Hepatocyte (in vitro differentiated cells): ENCODE results near the gene MAGI2.

ENCODE experiments used
- CTCF ChIP-seq: fragments of 200-600 bp; sonication (generic); IDR thresholded peaks from 2 replicates; pipeline ENCODE4 v1.5.1; 2016; ENCODE audit warnings: antibody characterized with exemption, mild to moderate bottlenecking; ENCODE audit not compliant: poor library complexity
- EZH2 ChIP-seq: fragments of 200-600 bp; sonication (generic); IDR thresholded peaks from 2 replicates; pipeline ENCODE4 v1.6.1; 2016; ENCODE audit warnings: antibody characterized with exemption, mild to moderate bottlenecking, borderline replicate concordance

GRCh38 chr7:78473021-78473420 is 980.4 kb downstream of the MAGI2 start:
- TF ChIP-seq EZH2 (no peak), CTCF (no peak)
